ENCODE results near the gene ALOX5AP. TPM values are rescaled to one million over a fixed set of nuclear protein-coding genes. Genes with fewer than 3 reads are reported as not detected.

ALOX5AP gene
- total and polyA plus RNA-seq, 10 of the 15 experiments (the other 5 are each of a cell fraction or from before 2014, with no cell fraction given) = 45.9 to 426 (median 109) TPM

GRCh38 chr13:30753030-30753616 is 17.8 kb downstream of the ALOX5AP start:
- Histone ChIP-seq H3K79me2 (ENCODE audit: control insufficient read depth, insufficient read depth, low read length) (no peaks in the 10 kb centered on the region), H3K27ac (ENCODE audit: control insufficient read depth, insufficient read depth) (no peak overlapping the region), H3K9ac (ENCODE audit: control insufficient read depth, insufficient read depth, low read length) (no peak overlapping the region), H3K27me3 (replicated peaks in 1 of 2; ENCODE audit: control insufficient read depth in 2 of 2, insufficient read depth in 2 of 2, low read length in 1 of 2) (no peaks in the 10 kb centered on the region), H4K20me1 (ENCODE audit: control insufficient read depth, insufficient read depth) (no peaks in the 10 kb centered on the region; the same call in 1 of the 2 replicates), H2AFZ (ENCODE audit: control insufficient read depth, low read depth, low read length) (no peak overlapping the region), H3K36me3 (ENCODE audit: control insufficient read depth in 2 of 2, insufficient read depth in 2 of 2, low read length in 1 of 2) (no peaks in the 10 kb centered on the region; a peak in 1 of 4 replicates), H3K4me1 (ENCODE audit: control insufficient read depth, insufficient read depth, low read length) (no peaks in the 10 kb centered on the region), H3K9me3 (replicated peaks; ENCODE audit: control insufficient read depth, insufficient read depth, low read length) (no peaks in the 10 kb centered on the region; the same call in 2 of the 3 replicates), H3K4me2 (ENCODE audit: control insufficient read depth, insufficient read depth) (no peak overlapping the region), H3K4me3 (no peak overlapping the region)
- POLR2A ChIA-PET = no interaction called here
- intact Hi-C loops (cut with micrococcal nuclease; ENCODE audit: unreplicated experiment) (no loop called here), in situ Hi-C loops (cut with MboI) (no loop called here)
- DNase-seq (ENCODE audit: low read depth, low spot score) = no peak
- WGBS (ENCODE audit: insufficient coverage, insufficient replicate concordance, low lambda C conversion rate, missing lambda C conversion rate) = 52% methylated on average over 8 of the region's 8 CpGs
- RAD21 ChIA-PET (ENCODE audit: unreplicated experiment) = interaction anchor here (1.3 kb wide), 1 partner anchor 14 kb away, joined by 3 read pairs; no protein-coding TSS in a partner anchor
- SMC1A ChIA-PET (ENCODE audit: uncharacterized antibody, unreplicated experiment) = interaction anchor here (0.7 to 2.4 kb wide), 7 partner anchors 9 to 63 kb away, joined by 3 to 10 read pairs (median 3); no protein-coding TSS in a partner anchor
- no peak for TF ChIP-seq RFX5 (IDR thresholded peaks at IDR 0.05; ENCODE audit: low read depth, low read length)
- TF ChIP-seq MTA2 (IDR thresholded peaks at IDR 0.05; ENCODE audit: low read depth) = no peak
- no peak for TF ChIP-seq NFYA (IDR thresholded peaks at IDR 0.05; ENCODE audit: borderline replicate concordance, low read depth, low read length)
- TF ChIP-seq JUNB (IDR thresholded peaks at IDR 0.05) = no peak
- TF ChIP-seq SUZ12 (IDR thresholded peaks at IDR 0.05; ENCODE audit: unreplicated experiment) = no peak
- TF ChIP-seq YY1 (IDR thresholded peaks at IDR 0.05; ENCODE audit: low read depth, low read length) = no peak
- no peak for TF ChIP-seq STAT3 (IDR thresholded peaks at IDR 0.05; ENCODE audit: low read depth, low read length)
- TF ChIP-seq BMI1 (IDR thresholded peaks at IDR 0.05; ENCODE audit: borderline replicate concordance) = no peak
- no peak for TF ChIP-seq RAD51 (IDR thresholded peaks at IDR 0.05)
- TF ChIP-seq SMC3 (IDR thresholded peaks at IDR 0.05; ENCODE audit: borderline replicate concordance, low read length) = no peak
- TF ChIP-seq ATF3 (IDR thresholded peaks at IDR 0.05; ENCODE audit: borderline replicate concordance, extremely low read depth, low read depth, low read length) = no peak
- TF ChIP-seq KLF5 (IDR thresholded peaks at IDR 0.05; ENCODE audit: partially characterized antibody) = no peak
- TF ChIP-seq DPF2 (IDR thresholded peaks at IDR 0.05) = no peak
- TF ChIP-seq ZNF622 (IDR thresholded peaks at IDR 0.05) = no peak
- FAIRE-seq = no peak
- CTCF ChIA-PET = interaction anchor here (0.6 to 1.5 kb wide), 5 partner anchors 9 to 49 kb away, joined by 3 to 4 read pairs (median 3); no protein-coding TSS in a partner anchor
- BruUV-seq (replicated peaks) = no TSS peak
- no peak for ATAC-seq

Measured in GM12878 (cell line).